ENCODE results near the gene FOXP2. TPM values are rescaled to one million over a fixed set of nuclear protein-coding genes. Genes with fewer than 3 reads are reported as not detected.

The FOXP2 gene
- total RNA-seq, 2 experiments from 2014 or later, result not detected

GRCh38 chr7:114405427-114405826 is 9.2 kb upstream of the FOXP2 start:
- intact Hi-C loops (cut with DNase I, micrococcal nuclease), result no loop called here

GRCh38 chr7:114409750-114410149 is 4.9 kb upstream of the FOXP2 start:
- intact Hi-C loops (cut with DNase I, micrococcal nuclease), result no loop called here
- Histone ChIP-seq H3K36me3 (ENCODE audit: insufficient read depth, low read length) (no peaks in the 10 kb centered on the region), H3K27ac (ENCODE audit: low read depth in 1 of 2, low read length in 2 of 2) (no peak overlapping the region), H3K9me3 (ENCODE audit: control insufficient read depth in 1 of 2, insufficient read depth in 1 of 2, low read length in 2 of 2) (no peaks in the 10 kb centered on the region), H3K4me3 (ENCODE audit: low read length) (no peak overlapping the region), H3K4me1 (ENCODE audit: insufficient read depth, low read length) (no peaks in the 10 kb centered on the region), H3K27me3 (ENCODE audit: control insufficient read depth in 1 of 2, insufficient read depth in 2 of 2, low read length in 2 of 2) (no peaks in the 10 kb centered on the region)
- ATAC-seq (ENCODE audit: poor library complexity) (no peak), DNase-seq (no peak)
- Mint-ChIP-seq H3K9me3 (no peaks in the 10 kb centered on the region), H3K27me3 (no peaks in the 10 kb centered on the region), H3K4me3 (no peak overlapping the region), H3K4me1 (ENCODE audit: low read depth) (no peaks in the 10 kb centered on the region), H3K36me3 (ENCODE audit: low read depth) (no peaks in the 10 kb centered on the region), H3K27ac (no peak overlapping the region)
- TF ChIP-seq, protein P1, sequence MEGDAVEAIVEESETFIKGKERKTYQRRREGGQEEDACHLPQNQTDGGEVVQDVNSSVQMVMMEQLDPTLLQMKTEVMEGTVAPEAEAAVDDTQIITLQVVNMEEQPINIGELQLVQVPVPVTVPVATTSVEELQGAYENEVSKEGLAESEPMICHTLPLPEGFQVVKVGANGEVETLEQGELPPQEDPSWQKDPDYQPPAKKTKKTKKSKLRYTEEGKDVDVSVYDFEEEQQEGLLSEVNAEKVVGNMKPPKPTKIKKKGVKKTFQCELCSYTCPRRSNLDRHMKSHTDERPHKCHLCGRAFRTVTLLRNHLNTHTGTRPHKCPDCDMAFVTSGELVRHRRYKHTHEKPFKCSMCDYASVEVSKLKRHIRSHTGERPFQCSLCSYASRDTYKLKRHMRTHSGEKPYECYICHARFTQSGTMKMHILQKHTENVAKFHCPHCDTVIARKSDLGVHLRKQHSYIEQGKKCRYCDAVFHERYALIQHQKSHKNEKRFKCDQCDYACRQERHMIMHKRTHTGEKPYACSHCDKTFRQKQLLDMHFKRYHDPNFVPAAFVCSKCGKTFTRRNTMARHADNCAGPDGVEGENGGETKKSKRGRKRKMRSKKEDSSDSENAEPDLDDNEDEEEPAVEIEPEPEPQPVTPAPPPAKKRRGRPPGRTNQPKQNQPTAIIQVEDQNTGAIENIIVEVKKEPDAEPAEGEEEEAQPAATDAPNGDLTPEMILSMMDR (IDR thresholded peaks at IDR 0.05), result no peak
- CTCF ChIA-PET, result no interaction called here
- POLR2A ChIA-PET, result no interaction called here

More at GRCh38 chr7:114405427-114405826, 9.2 kb upstream of the FOXP2 start:
- Mint-ChIP-seq H3K4me3 (no peak overlapping the region), H3K4me1 (ENCODE audit: low read depth) (no peaks in the 10 kb centered on the region), H3K36me3 (ENCODE audit: low read depth) (no peaks in the 10 kb centered on the region), H3K27ac (no peak overlapping the region), H3K9me3 (no peaks in the 10 kb centered on the region), H3K27me3 (no peaks in the 10 kb centered on the region)
- no peak for ATAC-seq (ENCODE audit: poor library complexity)
- no peak overlapping the region for H3K4me3 ChIP-seq (ENCODE audit: low read length)
- DNase-seq, result no peak
- no peaks in the 10 kb centered on the region for H3K4me1 ChIP-seq (ENCODE audit: insufficient read depth, low read length)
- no peaks in the 10 kb centered on the region for H3K36me3 ChIP-seq (ENCODE audit: insufficient read depth, low read length)
- ChIA-PET CTCF (no interaction called here), POLR2A (no interaction called here)
- no peak overlapping the region for H3K27ac ChIP-seq (ENCODE audit: low read depth in 1 of 2, low read length in 2 of 2)
- H3K9me3 ChIP-seq (ENCODE audit: control insufficient read depth in 1 of 2, insufficient read depth in 1 of 2, low read length in 2 of 2), result no peaks in the 10 kb centered on the region
- no peaks in the 10 kb centered on the region for H3K27me3 ChIP-seq (ENCODE audit: control insufficient read depth in 1 of 2, insufficient read depth in 2 of 2, low read length in 2 of 2)
- TF ChIP-seq, protein P1 (IDR thresholded peaks at IDR 0.05), result no peak

DNA sequence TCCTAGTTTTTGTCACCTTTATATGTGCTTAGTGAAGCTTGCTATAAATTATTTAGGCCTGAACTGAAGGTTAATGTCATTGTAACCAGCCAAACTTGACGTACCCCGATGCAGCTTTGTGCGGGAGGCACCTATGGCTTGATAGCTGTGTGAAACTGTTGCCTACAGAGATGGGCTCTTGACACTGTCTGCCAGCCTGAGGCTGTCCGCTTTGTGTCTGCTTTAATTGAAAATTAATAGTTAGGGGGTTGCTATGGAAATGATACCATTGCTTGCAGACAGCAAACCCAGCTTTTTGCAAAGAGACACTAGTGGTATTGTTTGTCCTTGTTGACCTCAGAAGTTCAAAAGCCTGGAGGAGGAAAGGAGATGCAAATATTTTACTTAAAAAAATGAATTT is 2.1 kb upstream of the FOXP2 start:
- POLR2A ChIA-PET, result no interaction called here
- no peak overlapping the region for H3K4me3 Mint-ChIP-seq
- no peaks in the 10 kb centered on the region for H3K27me3 Mint-ChIP-seq
- H3K9me3 ChIP-seq (ENCODE audit: control insufficient read depth in 1 of 2, insufficient read depth in 1 of 2, low read length in 2 of 2), result no peaks in the 10 kb centered on the region
- H3K36me3 ChIP-seq (ENCODE audit: insufficient read depth, low read length), result no peaks in the 10 kb centered on the region
- no peaks in the 10 kb centered on the region for H3K4me1 Mint-ChIP-seq (ENCODE audit: low read depth)
- H3K27ac ChIP-seq (ENCODE audit: low read depth in 1 of 2, low read length in 2 of 2), result no peak overlapping the region
- intact Hi-C loops (cut with DNase I, micrococcal nuclease), result no loop called here
- TF ChIP-seq, protein P1 (IDR thresholded peaks at IDR 0.05), result no peak
- H3K4me1 ChIP-seq (ENCODE audit: insufficient read depth, low read length), result no peaks in the 10 kb centered on the region
- DNase-seq (no peak), ATAC-seq (ENCODE audit: poor library complexity) (no peak)
- no peaks in the 10 kb centered on the region for H3K9me3 Mint-ChIP-seq
- no peak overlapping the region for H3K27ac Mint-ChIP-seq
- no peaks in the 10 kb centered on the region for H3K36me3 Mint-ChIP-seq (ENCODE audit: low read depth)
- CTCF ChIA-PET, result no interaction called here
- H3K27me3 ChIP-seq (ENCODE audit: control insufficient read depth in 1 of 2, insufficient read depth in 2 of 2, low read length in 2 of 2), result no peaks in the 10 kb centered on the region
- H3K4me3 ChIP-seq (ENCODE audit: low read length), result no peak overlapping the region

Data from CD4-positive, alpha-beta T cell (primary cell).